Measurements from ENCODE around the gene C3orf33.

DNA sequence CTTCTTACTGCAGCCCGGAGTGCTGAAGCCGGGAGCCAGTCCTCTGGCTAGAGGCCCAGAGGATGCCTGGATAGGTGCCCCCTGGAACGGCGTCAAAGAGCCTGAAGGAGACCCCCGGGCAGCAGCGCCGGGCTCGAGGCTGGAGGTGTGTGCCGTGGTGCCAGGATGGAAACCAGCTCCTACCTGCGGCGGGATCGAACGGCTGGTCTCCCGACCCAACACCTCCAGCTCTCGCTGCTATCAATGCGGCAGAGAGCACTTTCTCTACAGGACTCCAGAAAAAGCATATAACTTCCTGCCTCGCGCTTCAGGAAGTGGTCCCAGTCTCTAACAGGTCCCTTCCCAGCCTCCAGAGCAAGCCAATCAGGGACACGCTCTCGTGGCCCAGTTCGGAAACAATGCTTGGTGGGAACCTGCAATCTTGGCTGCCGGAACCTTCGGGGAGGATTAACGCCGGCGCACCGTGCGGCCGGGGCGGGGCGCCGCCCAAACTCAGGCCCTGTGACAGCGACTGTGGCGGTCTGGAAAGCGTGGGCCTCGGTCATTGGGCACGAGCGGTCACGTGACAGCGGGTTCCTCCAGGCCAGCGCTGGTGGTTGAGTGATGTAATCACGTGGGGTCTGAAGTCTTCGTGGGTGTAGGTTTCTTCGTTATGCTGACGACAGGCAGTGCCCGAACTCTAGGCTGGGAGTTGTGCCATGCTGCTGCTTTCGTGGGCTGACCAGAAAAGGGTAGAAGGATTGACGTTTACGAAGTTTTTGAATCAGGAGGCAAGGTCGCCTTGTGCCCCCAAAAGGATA lies 48.3 kb upstream of the C3orf33 start, which contains the start of gene SLC33A1:
- TF ChIP-seq, protein P1, sequence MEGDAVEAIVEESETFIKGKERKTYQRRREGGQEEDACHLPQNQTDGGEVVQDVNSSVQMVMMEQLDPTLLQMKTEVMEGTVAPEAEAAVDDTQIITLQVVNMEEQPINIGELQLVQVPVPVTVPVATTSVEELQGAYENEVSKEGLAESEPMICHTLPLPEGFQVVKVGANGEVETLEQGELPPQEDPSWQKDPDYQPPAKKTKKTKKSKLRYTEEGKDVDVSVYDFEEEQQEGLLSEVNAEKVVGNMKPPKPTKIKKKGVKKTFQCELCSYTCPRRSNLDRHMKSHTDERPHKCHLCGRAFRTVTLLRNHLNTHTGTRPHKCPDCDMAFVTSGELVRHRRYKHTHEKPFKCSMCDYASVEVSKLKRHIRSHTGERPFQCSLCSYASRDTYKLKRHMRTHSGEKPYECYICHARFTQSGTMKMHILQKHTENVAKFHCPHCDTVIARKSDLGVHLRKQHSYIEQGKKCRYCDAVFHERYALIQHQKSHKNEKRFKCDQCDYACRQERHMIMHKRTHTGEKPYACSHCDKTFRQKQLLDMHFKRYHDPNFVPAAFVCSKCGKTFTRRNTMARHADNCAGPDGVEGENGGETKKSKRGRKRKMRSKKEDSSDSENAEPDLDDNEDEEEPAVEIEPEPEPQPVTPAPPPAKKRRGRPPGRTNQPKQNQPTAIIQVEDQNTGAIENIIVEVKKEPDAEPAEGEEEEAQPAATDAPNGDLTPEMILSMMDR (IDR thresholded peaks at IDR 0.05; ENCODE audit: poor library complexity), result no peak
- TF ChIP-seq EZH2phosphoT487 (IDR thresholded peaks at IDR 0.05; ENCODE audit: low read depth, severe bottlenecking, unreplicated experiment), result no peak

Data from hepatocyte (in vitro differentiated cells).